WTC11 (cell line): ENCODE data around the gene HOXC5. TPM values are rescaled to one million over a fixed set of nuclear protein-coding genes. Genes with fewer than 3 reads are reported as not detected.

Experiments
- ATAC-seq: fragments of 200-7000 bp; cut with Tn5 transposase; 2 replicates; pipeline ENCODE4 v1.10.0; 2021; ENCODE audit warnings: mild to moderate bottlenecking, moderate library complexity
- CTCF ChIA-PET: fragments of 300-600 bp; sonication (Branson Sonifier 250); formaldehyde crosslinking; loops from one replicate; lab custom pipeline; 2021; ENCODE audit warnings: antibody characterized with exemption; lab: Charles Lee
- POLR2A ChIA-PET: fragments of 350-600 bp; sonication (Branson Sonifier 250); formaldehyde crosslinking; loops from one replicate; lab custom pipeline; 2021; ENCODE audit warnings: antibody characterized with exemption; lab: Charles Lee
- DNase-seq: peaks from one replicate; pipeline ENCODE4 v3.0.0; 2021; ENCODE audit warnings: low spot score
- H3K27ac Mint-ChIP-seq: 2 replicates; pipeline ENCODE4 v1.8.0; 2021; ENCODE audit warnings: mixed read lengths
- H3K27me3 Mint-ChIP-seq: 2 replicates; pipeline ENCODE4 v1.8.0; 2021; ENCODE audit warnings: low read depth, mild to moderate bottlenecking, moderate library complexity, mixed read lengths
- H3K36me3 Mint-ChIP-seq: 2 replicates; pipeline ENCODE4 v1.8.0; 2021; ENCODE audit warnings: mixed read lengths
- H3K4me1 Mint-ChIP-seq: 2 replicates; pipeline ENCODE4 v1.8.0; 2022; ENCODE audit warnings: mixed read lengths
- H3K4me3 Mint-ChIP-seq: 2 replicates; pipeline ENCODE4 v1.8.0; 2021; ENCODE audit warnings: mild to moderate bottlenecking, moderate library complexity, mixed read lengths
- H3K9me3 Mint-ChIP-seq: 2 replicates; pipeline ENCODE4 v1.8.0; 2021; ENCODE audit warnings: mixed read lengths
- AR ChIP-seq: fragments of 250-450 bp; sonication (Bioruptor Pico); IDR thresholded peaks from 2 replicates; pipeline ENCODE4 v1.9.0; 2021; ENCODE audit warnings: mild to moderate bottlenecking
- ATF1 ChIP-seq: sonication (generic); formaldehyde crosslinking; IDR thresholded peaks from 2 replicates; pipeline ENCODE4 v1.8.1; 2023; ENCODE audit warnings: mild to moderate bottlenecking, moderate library complexity, missing genetic modification reagents
- ATF2 ChIP-seq: sonication (generic); formaldehyde crosslinking; IDR thresholded peaks from 2 replicates; pipeline ENCODE4 v1.8.1; 2022; ENCODE audit warnings: low read depth, missing genetic modification reagents, borderline replicate concordance
- ELF4 ChIP-seq: sonication (generic); formaldehyde crosslinking; IDR thresholded peaks from 2 replicates; pipeline ENCODE4 v1.8.1; 2022; ENCODE audit warnings: low read depth, mild to moderate bottlenecking, moderate library complexity, missing genetic modification reagents
- HMGA2 ChIP-seq: fragments of 250-450 bp; sonication (Bioruptor Pico); IDR thresholded peaks from 2 replicates; pipeline ENCODE4 v1.4.0; 2021; ENCODE audit warnings: mild to moderate bottlenecking, moderate library complexity
- IRF1 ChIP-seq: sonication (generic); formaldehyde crosslinking; IDR thresholded peaks from 2 replicates; pipeline ENCODE4 v1.8.0; 2023; ENCODE audit warnings: missing genetic modification reagents
- JUN ChIP-seq: sonication (generic); formaldehyde crosslinking; IDR thresholded peaks from 2 replicates; pipeline ENCODE4 v1.8.0; 2023; ENCODE audit warnings: mild to moderate bottlenecking, missing genetic modification reagents
- MAX ChIP-seq: sonication (generic); formaldehyde crosslinking; IDR thresholded peaks from 2 replicates; pipeline ENCODE4 v1.8.0; 2022; ENCODE audit warnings: mild to moderate bottlenecking, missing genetic modification reagents
- MLX ChIP-seq: sonication (generic); formaldehyde crosslinking; IDR thresholded peaks from 2 replicates; pipeline ENCODE4 v1.8.1; 2023; ENCODE audit warnings: mild to moderate bottlenecking, missing genetic modification reagents, moderate library complexity
- SMAD3 ChIP-seq: sonication (generic); formaldehyde crosslinking; IDR thresholded peaks from 2 replicates; pipeline ENCODE4 v1.8.0; 2022; ENCODE audit warnings: missing genetic modification reagents, mild to moderate bottlenecking, borderline replicate concordance
- SP1 ChIP-seq: sonication (generic); formaldehyde crosslinking; conservative IDR thresholded peaks from 2 replicates; pipeline ENCODE4 v1.8.1; 2022; ENCODE audit warnings: missing genetic modification reagents
- STAT6 ChIP-seq: sonication (generic); formaldehyde crosslinking; conservative IDR thresholded peaks from 2 replicates; pipeline ENCODE4 v1.8.1; 2023; ENCODE audit warnings: mild to moderate bottlenecking, low read depth, missing genetic modification reagents, moderate library complexity
- ZNF263 ChIP-seq: sonication (generic); formaldehyde crosslinking; IDR thresholded peaks from 2 replicates; pipeline ENCODE4 v1.8.1; 2022; ENCODE audit warnings: low read depth, mild to moderate bottlenecking, moderate library complexity, missing genetic modification reagents
- ZNF396 ChIP-seq: fragments of 250-450 bp; sonication (Bioruptor Pico); IDR thresholded peaks from 2 replicates; pipeline ENCODE4 v1.8.0; 2021; ENCODE audit warnings: mild to moderate bottlenecking, moderate library complexity, borderline replicate concordance
- total RNA-seq: library from RNA; stranded (reverse); gene quantifications from 3 replicates; pipeline ENCODE4 v1.2.3, GENCODE V29; 2021

HOXC5 gene
- total RNA-seq, 1 experiment from 2014 or later, result not detected

- TF ChIP-seq AR, result no peak
Observed at GRCh38 chr12:54025499-54026405, 7.1 kb upstream of the HOXC5 start (continued).

- no peak overlapping the region for H3K27ac Mint-ChIP-seq
- POLR2A ChIA-PET, result no interaction called here
- TF ChIP-seq ATF1 (CRISPR knock-in tag) (no peak), ELF4 (no peak), MAX (no peak), SMAD3 (no peak), ATF2 (CRISPR knock-in tag) (no peak), IRF1 (CRISPR knock-in tag) (no peak), STAT6 (no peak), JUN (CRISPR knock-in tag) (no peak)
- DNase-seq, result no peak
- H3K9me3 Mint-ChIP-seq, result no peaks in the 10 kb centered on the region
- H3K36me3 Mint-ChIP-seq, result no peaks in the 10 kb centered on the region
- H3K4me1 Mint-ChIP-seq, result peaks cover 29% of the 10 kb centered on the region
- peaks cover 100% of the 10 kb centered on the region for H3K27me3 Mint-ChIP-seq
- no peak for ATAC-seq
- CTCF ChIA-PET, result interaction anchor here (1.4 to 8.1 kb wide), 6 partner anchors 18 to 188 kb away, joined by 3 to 149 read pairs (median 5); partner anchors contain the start of gene HOXC8
- no peak overlapping the region for H3K4me3 Mint-ChIP-seq
Observed at GRCh38 chr12:54026640-54027441, 6.0 kb upstream of the HOXC5 start.

- no peaks in the 10 kb centered on the region for H3K36me3 Mint-ChIP-seq
- no peak overlapping the region for H3K4me3 Mint-ChIP-seq
- DNase-seq (no peak), ATAC-seq (no peak)
- ChIA-PET POLR2A (interaction anchor here (0.6 to 1.3 kb wide), 2 partner anchors 18 to 27 kb away, joined by 3 read pairs; partner anchors contain the start of genes HOXC4 and HOXC8), CTCF (interaction anchor here (1.0 to 8.1 kb wide), 7 partner anchors 19 to 187 kb away, joined by 3 to 149 read pairs (median 5); partner anchors contain the start of gene HOXC8)
- peaks cover 29% of the 10 kb centered on the region for H3K4me1 Mint-ChIP-seq
- TF ChIP-seq ZNF263 (no peak), ATF1 (CRISPR knock-in tag) (no peak), MLX (CRISPR knock-in tag) (no peak), SP1 (CRISPR knock-in tag) (no peak), STAT6 (no peak), ZNF396 (CRISPR knock-in tag) (no peak), HMGA2 (CRISPR knock-in tag) (no peak)
- H3K9me3 Mint-ChIP-seq, result no peaks in the 10 kb centered on the region
- peaks cover 100% of the 10 kb centered on the region for H3K27me3 Mint-ChIP-seq
- no peak overlapping the region for H3K27ac Mint-ChIP-seq
Observed at GRCh38 chr12:54027442-54027786, 5.4 kb upstream of the HOXC5 start.
